GM21576 (cell line): Measurements from ENCODE around the gene TINAGL1.
"Not testable (repeated sequence)": the region's sequence is repeated elsewhere in the genome, so short reads cannot be mapped to it uniquely, and the experiment has no call there.

Experiments
- ATAC-seq: cut with Tn5 transposase; IDR thresholded peaks from one replicate; pipeline ENCODE4 v1.9.1; 2021; ENCODE audit warnings: mild to moderate bottlenecking, moderate library complexity; ENCODE audit not compliant: unreplicated experiment

The TINAGL1 gene

GRCh38 chr1:31583082-31583994 lies 7.0 kb downstream of the TINAGL1 start:
- no peak for ATAC-seq

- no peak for ATAC-seq
Observed at GRCh38 chr1:31583995-31584868, 7.9 kb downstream of the TINAGL1 start.

- no peak for ATAC-seq
Observed at GRCh38 chr1:31584869-31585735, 8.8 kb downstream of the TINAGL1 start.

GRCh38 chr1:31585736-31586365 lies 9.5 kb downstream of the TINAGL1 start:
- ATAC-seq = no peak

GRCh38 chr1:31586376-31587327 lies 10.3 kb downstream of the TINAGL1 start:
- no peak for ATAC-seq

- not testable (repeated sequence) for ATAC-seq
Observed at GRCh38 chr1:31587328-31587699, 11.0 kb downstream of the TINAGL1 start.

GRCh38 chr1:31587720-31588423 lies 11.6 kb downstream of the TINAGL1 start:
- no peak for ATAC-seq

GRCh38 chr1:31588751-31589515 lies 12.6 kb downstream of the TINAGL1 start:
- no peak for ATAC-seq

GRCh38 chr1:31591425-31592093 lies 15.2 kb downstream of the TINAGL1 start:
- ATAC-seq = no peak

GRCh38 chr1:31592132-31592531 lies 15.8 kb downstream of the TINAGL1 start:
- no peak for ATAC-seq

GRCh38 chr1:31593136-31593665 lies 16.9 kb downstream of the TINAGL1 start:
- ATAC-seq = no peak

GRCh38 chr1:31593770-31594632 lies 17.7 kb downstream of the TINAGL1 start:
- no peak for ATAC-seq

GRCh38 chr1:31595836-31596736 lies 19.8 kb downstream of the TINAGL1 start:
- ATAC-seq = no peak

- ATAC-seq = no peak
Observed at GRCh38 chr1:31596737-31597097, 20.4 kb downstream of the TINAGL1 start.

GRCh38 chr1:31598980-31599379 lies 22.7 kb downstream of the TINAGL1 start:
- no peak for ATAC-seq
